ENCODE results near the gene SLC2A5. TPM values are rescaled to one million over a fixed set of nuclear protein-coding genes. Genes with fewer than 3 reads are reported as not detected.

The SLC2A5 gene
- total RNA-seq, 1 donor from 2014 or later: 8.1 TPM

GRCh38 chr1:9051379-9051778 lies 18.1 kb downstream of the SLC2A5 start:
- TF ChIP-seq POLR2AphosphoS5 (IDR thresholded peaks at IDR 0.05; ENCODE audit: insufficient read depth in 1 of 2, low read depth in 1 of 2): no peak
- TF ChIP-seq CTCF (IDR thresholded peaks at IDR 0.05): no peak
- no peak for TF ChIP-seq POLR2A (IDR thresholded peaks at IDR 0.05)
- H3K9me3 ChIP-seq: no peaks in the 10 kb centered on the region
- H3K27me3 ChIP-seq: no peaks in the 10 kb centered on the region
- intact Hi-C loops (cut with DNase I): no loop called here
- no peaks in the 10 kb centered on the region for H3K4me1 ChIP-seq
- no peak overlapping the region for H3K27ac ChIP-seq
- no peak for DNase-seq (ENCODE audit: extremely low spot score in 2 of 2)
- H3K4me3 ChIP-seq: no peak overlapping the region
- no peaks in the 10 kb centered on the region for H3K36me3 ChIP-seq

GRCh38 chr1:9050803-9051202 lies 18.6 kb downstream of the SLC2A5 start:
- intact Hi-C loops (cut with DNase I): no loop called here
- Histone ChIP-seq H3K27ac (no peak overlapping the region), H3K4me3 (no peak overlapping the region), H3K9me3 (no peaks in the 10 kb centered on the region), H3K36me3 (no peaks in the 10 kb centered on the region), H3K4me1 (no peaks in the 10 kb centered on the region), H3K27me3 (no peaks in the 10 kb centered on the region)
- DNase-seq (ENCODE audit: extremely low spot score in 2 of 2): no peak
- TF ChIP-seq POLR2AphosphoS5 (IDR thresholded peaks at IDR 0.05; ENCODE audit: insufficient read depth in 1 of 2, low read depth in 1 of 2) (no peak), CTCF (IDR thresholded peaks at IDR 0.05) (no peak), POLR2A (IDR thresholded peaks at IDR 0.05) (no peak)

- no peak overlapping the region for H3K27ac ChIP-seq
- TF ChIP-seq POLR2A (IDR thresholded peaks at IDR 0.05) (no peak), CTCF (IDR thresholded peaks at IDR 0.05) (no peak), POLR2AphosphoS5 (IDR thresholded peaks at IDR 0.05; ENCODE audit: insufficient read depth in 1 of 2, low read depth in 1 of 2) (no peak)
- DNase-seq (ENCODE audit: extremely low spot score in 2 of 2): no peak
- intact Hi-C loops (cut with DNase I): no loop called here
- H3K27me3 ChIP-seq: no peaks in the 10 kb centered on the region
- H3K4me1 ChIP-seq: peaks cover 14% of the 10 kb centered on the region
- no peak overlapping the region for H3K4me3 ChIP-seq
- H3K9me3 ChIP-seq: no peaks in the 10 kb centered on the region
- H3K36me3 ChIP-seq: no peaks in the 10 kb centered on the region
Observed at GRCh38 chr1:9048551-9048950, 20.9 kb downstream of the SLC2A5 start.

- no peak overlapping the region for H3K4me3 ChIP-seq
- H3K9me3 ChIP-seq: no peaks in the 10 kb centered on the region
- H3K27me3 ChIP-seq: no peaks in the 10 kb centered on the region
- no peak for DNase-seq (ENCODE audit: extremely low spot score in 2 of 2)
- no peak overlapping the region for H3K27ac ChIP-seq
- no peaks in the 10 kb centered on the region for H3K36me3 ChIP-seq
- H3K4me1 ChIP-seq: peaks cover 14% of the 10 kb centered on the region
- intact Hi-C loops (cut with DNase I): no loop called here
- TF ChIP-seq POLR2A (IDR thresholded peaks at IDR 0.05) (no peak), CTCF (IDR thresholded peaks at IDR 0.05) (no peak), POLR2AphosphoS5 (IDR thresholded peaks at IDR 0.05; ENCODE audit: insufficient read depth in 1 of 2, low read depth in 1 of 2) (no peak)
Observed at GRCh38 chr1:9047019-9047418, 22.4 kb downstream of the SLC2A5 start.

- intact Hi-C loops (cut with DNase I): no loop called here
- TF ChIP-seq CTCF (IDR thresholded peaks at IDR 0.05): no peak
- no peak for DNase-seq (ENCODE audit: extremely low spot score in 2 of 2)
- Histone ChIP-seq H3K4me3 (no peak overlapping the region), H3K9me3 (no peaks in the 10 kb centered on the region), H3K27ac (no peak overlapping the region), H3K36me3 (no peaks in the 10 kb centered on the region), H3K27me3 (no peaks in the 10 kb centered on the region), H3K4me1 (peaks cover 14% of the 10 kb centered on the region)
Observed at GRCh38 chr1:9045861-9046510, 23.4 kb downstream of the SLC2A5 start.
